RWPE2 (cell line): ENCODE results near the gene UBA6.

ENCODE experiments used
- ATAC-seq: fragments of 200-7000 bp; cut with Tn5 transposase; 3 replicates; pipeline ENCODE4 v1.9.1; 2021; ENCODE audit warnings: low read depth
- DNase-seq: peaks from one replicate; pipeline ENCODE4 v3.0.0-alpha.2; 2020; ENCODE audit warnings: low spot score
- H3K27ac ChIP-seq: fragments of 450-650 bp; 2 replicates; pipeline ENCODE4 v1.5.1; 2017; ENCODE audit warnings: mild to moderate bottlenecking; ENCODE audit not compliant: poor library complexity, severe bottlenecking
- H3K27me3 ChIP-seq: fragments of 250-450 bp; sonication (Bioruptor Pico); 2 replicates; pipeline ENCODE4 v1.5.1; 2021; ENCODE audit warnings: mild to moderate bottlenecking, moderate library complexity; ENCODE audit not compliant: insufficient read depth, poor library complexity, severe bottlenecking
- H3K36me3 ChIP-seq: fragments of 250-450 bp; sonication (Bioruptor Pico); 2 replicates; pipeline ENCODE4 v1.5.1; 2020; ENCODE audit warnings: low read depth, mild to moderate bottlenecking, moderate library complexity
- H3K4me1 ChIP-seq: fragments of 250-450 bp; sonication (Bioruptor Pico); 2 replicates; pipeline ENCODE4 v1.5.1; 2021; ENCODE audit warnings: mild to moderate bottlenecking, moderate library complexity; ENCODE audit not compliant: insufficient read depth, poor library complexity, severe bottlenecking
- H3K4me3 ChIP-seq: fragments of 250-450 bp; sonication (Bioruptor Pico); 2 replicates; pipeline ENCODE4 v1.5.1; 2021; ENCODE audit warnings: mild to moderate bottlenecking, moderate library complexity; ENCODE audit not compliant: severe bottlenecking
- H3K9me3 ChIP-seq: fragments of 250-450 bp; sonication (Bioruptor Pico); 2 replicates; pipeline ENCODE4 v1.5.1; 2021; ENCODE audit warnings: mild to moderate bottlenecking, moderate library complexity; ENCODE audit not compliant: severe bottlenecking
- TF ChIP-seq, protein P1 (sequence below): fragments of 450-650 bp; IDR thresholded peaks from one replicate; pipeline ENCODE4 v1.5.1; 2017; ENCODE audit warnings: mild to moderate bottlenecking, moderate library complexity; ENCODE audit not compliant: poor library complexity, severe bottlenecking

UBA6 gene

DNA sequence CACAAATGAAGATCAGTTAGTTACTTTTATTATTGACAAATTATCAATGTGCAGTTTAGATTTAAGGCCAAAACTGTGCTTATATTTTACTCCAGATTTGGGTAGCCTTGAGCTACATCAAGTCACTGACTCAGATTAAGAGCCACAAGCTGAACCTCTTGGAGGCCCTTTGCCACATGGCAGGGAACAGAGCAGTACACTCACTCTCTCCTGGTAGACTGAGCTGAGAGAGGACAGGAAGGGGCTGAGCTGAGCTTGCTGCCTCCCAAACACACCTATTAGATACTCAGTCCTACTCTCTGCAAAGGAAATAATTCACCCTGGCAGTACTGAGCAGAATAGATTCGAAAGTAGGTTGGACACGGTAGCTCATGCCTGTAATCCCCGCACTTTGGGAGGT lies 134.6 kb downstream of the UBA6 start:
- no peaks in the 10 kb centered on the region for H3K36me3 ChIP-seq
- H3K9me3 ChIP-seq, result no peaks in the 10 kb centered on the region
- no peak overlapping the region for H3K27ac ChIP-seq
- H3K27me3 ChIP-seq, result no peaks in the 10 kb centered on the region
- ATAC-seq (no peak), DNase-seq (no peak)
- H3K4me1 ChIP-seq, result peaks cover 4% of the 10 kb centered on the region
- TF ChIP-seq, protein P1, sequence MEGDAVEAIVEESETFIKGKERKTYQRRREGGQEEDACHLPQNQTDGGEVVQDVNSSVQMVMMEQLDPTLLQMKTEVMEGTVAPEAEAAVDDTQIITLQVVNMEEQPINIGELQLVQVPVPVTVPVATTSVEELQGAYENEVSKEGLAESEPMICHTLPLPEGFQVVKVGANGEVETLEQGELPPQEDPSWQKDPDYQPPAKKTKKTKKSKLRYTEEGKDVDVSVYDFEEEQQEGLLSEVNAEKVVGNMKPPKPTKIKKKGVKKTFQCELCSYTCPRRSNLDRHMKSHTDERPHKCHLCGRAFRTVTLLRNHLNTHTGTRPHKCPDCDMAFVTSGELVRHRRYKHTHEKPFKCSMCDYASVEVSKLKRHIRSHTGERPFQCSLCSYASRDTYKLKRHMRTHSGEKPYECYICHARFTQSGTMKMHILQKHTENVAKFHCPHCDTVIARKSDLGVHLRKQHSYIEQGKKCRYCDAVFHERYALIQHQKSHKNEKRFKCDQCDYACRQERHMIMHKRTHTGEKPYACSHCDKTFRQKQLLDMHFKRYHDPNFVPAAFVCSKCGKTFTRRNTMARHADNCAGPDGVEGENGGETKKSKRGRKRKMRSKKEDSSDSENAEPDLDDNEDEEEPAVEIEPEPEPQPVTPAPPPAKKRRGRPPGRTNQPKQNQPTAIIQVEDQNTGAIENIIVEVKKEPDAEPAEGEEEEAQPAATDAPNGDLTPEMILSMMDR, result no peak
- no peak overlapping the region for H3K4me3 ChIP-seq

DNA sequence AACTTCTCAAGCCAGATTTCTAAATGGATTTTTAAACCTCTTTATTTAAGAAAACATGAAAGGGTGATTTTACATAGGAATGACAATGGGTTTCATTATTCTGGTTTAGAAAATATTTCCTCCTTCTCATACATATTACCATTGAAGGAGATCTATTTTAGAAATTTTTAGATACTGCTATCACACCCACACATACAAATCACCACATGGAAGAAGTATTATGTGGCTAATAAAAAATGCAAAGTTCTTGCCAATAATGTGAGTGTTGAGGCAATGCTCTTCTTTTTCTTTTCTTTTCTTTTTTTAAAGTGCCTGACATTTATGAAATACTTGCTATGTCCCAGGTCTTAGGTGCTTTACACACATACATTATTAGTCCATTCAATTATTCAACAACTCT lies 135.7 kb downstream of the UBA6 start:
- no peaks in the 10 kb centered on the region for H3K9me3 ChIP-seq
- ATAC-seq, result no peak
- no peaks in the 10 kb centered on the region for H3K27me3 ChIP-seq
- DNase-seq, result no peak
- TF ChIP-seq, protein P1, result no peak
- H3K27ac ChIP-seq, result no peak overlapping the region
- H3K4me1 ChIP-seq, result peaks cover 4% of the 10 kb centered on the region
- H3K36me3 ChIP-seq, result no peaks in the 10 kb centered on the region
- no peak overlapping the region for H3K4me3 ChIP-seq
